ENCODE data around the gene CIDEA. TPM values are rescaled to one million over a fixed set of nuclear protein-coding genes. Genes with fewer than 3 reads are reported as not detected.
"Not testable (repeated sequence)": the region's sequence is repeated elsewhere in the genome, so short reads cannot be mapped to it uniquely, and the experiment has no call there.

CIDEA gene
- total and polyA plus RNA-seq, 9 of the 15 experiments (the other 6 are each of a cell fraction or from before 2014, with no cell fraction given): not detected

- TF ChIP-seq PRDM10 (IDR thresholded peaks at IDR 0.05; ENCODE audit: partially characterized antibody): peak; percentile 43
- peak; percentile 87 for TF ChIP-seq L3MBTL2 (IDR thresholded peaks at IDR 0.05)
These were observed 45.6 kb upstream of the CIDEA start (continued) for GRCh38 chr18:12208296-12209153.

GRCh38 chr18:12212308-12212707 is 41.9 kb upstream of the CIDEA start:
- ATAC-seq; H4K20me1 ChIP-seq (replicated peaks; ENCODE audit: control insufficient read depth, insufficient read depth, low read length); H3K9ac ChIP-seq (ENCODE audit: insufficient read depth in 1 of 2, low read depth in 2 of 2, low read length in 2 of 2); H3K36me3 ChIP-seq (ENCODE audit: control insufficient read depth, insufficient read depth, low read length); H3K79me2 ChIP-seq (ENCODE audit: control insufficient read depth, insufficient read depth, low read length); in situ Hi-C loops (cut with MboI); H3K27ac ChIP-seq (ENCODE audit: extremely low read depth, low read depth, low read length); H3K4me1 ChIP-seq (replicated peaks in 1 of 2; ENCODE audit: control insufficient read depth in 2 of 2, insufficient read depth in 2 of 2, low read length in 2 of 2); DNase-seq (ENCODE audit: extremely low read depth in 1 of 4, low spot score in 3 of 4); CTCF ChIA-PET (ENCODE audit: low intra/inter-chr PET ratio); H3K4me2 ChIP-seq (ENCODE audit: insufficient read depth, low read length); intact Hi-C loops (cut with micrococcal nuclease); BruUV-seq (replicated peaks); H3K9me3 ChIP-seq (replicated peaks; ENCODE audit: control insufficient read depth, insufficient read depth, low read depth, low read length); H3K4me3 ChIP-seq; H3K9me1 ChIP-seq (ENCODE audit: control insufficient read depth, insufficient read depth, low read length); H2AFZ ChIP-seq (ENCODE audit: low read depth, low read length); H3K27me3 ChIP-seq (ENCODE audit: control insufficient read depth in 2 of 2, insufficient read depth in 2 of 2, low read length in 2 of 2): not testable (repeated sequence)
- POLR2A ChIA-PET: interaction anchor here (0.6 kb wide), 1 partner anchor 90 kb away, joined by 3 read pairs; no protein-coding TSS in a partner anchor
- no CpG with 5 or more reads among the region's 1 CpG for WGBS (ENCODE audit: insufficient coverage, low coverage, missing lambda C conversion rate)
- peak; percentile 78 for FAIRE-seq

GRCh38 chr18:12214296-12215005 is 39.7 kb upstream of the CIDEA start:
- intact Hi-C loops (cut with micrococcal nuclease); H3K27me3 ChIP-seq (ENCODE audit: control insufficient read depth in 2 of 2, insufficient read depth in 2 of 2, low read length in 2 of 2); H3K79me2 ChIP-seq (ENCODE audit: control insufficient read depth, insufficient read depth, low read length); H3K4me1 ChIP-seq (replicated peaks in 1 of 2; ENCODE audit: control insufficient read depth in 2 of 2, insufficient read depth in 2 of 2, low read length in 2 of 2); H3K36me3 ChIP-seq (ENCODE audit: control insufficient read depth, insufficient read depth, low read length); H3K27ac ChIP-seq (ENCODE audit: extremely low read depth, low read depth, low read length); H3K4me3 ChIP-seq; FAIRE-seq; H2AFZ ChIP-seq (ENCODE audit: low read depth, low read length); POLR2A ChIA-PET; DNase-seq (ENCODE audit: extremely low read depth in 1 of 4, low spot score in 3 of 4); H3K9me1 ChIP-seq (ENCODE audit: control insufficient read depth, insufficient read depth, low read length); H3K9ac ChIP-seq (ENCODE audit: insufficient read depth in 1 of 2, low read depth in 2 of 2, low read length in 2 of 2); H3K9me3 ChIP-seq (replicated peaks; ENCODE audit: control insufficient read depth, insufficient read depth, low read depth, low read length); CTCF ChIA-PET (ENCODE audit: low intra/inter-chr PET ratio); H4K20me1 ChIP-seq (replicated peaks; ENCODE audit: control insufficient read depth, insufficient read depth, low read length); H3K4me2 ChIP-seq (ENCODE audit: insufficient read depth, low read length); BruUV-seq (replicated peaks); in situ Hi-C loops (cut with MboI): not testable (repeated sequence)
- peak; percentile 37; the same call in 1 of the 3 replicates for ATAC-seq
- WGBS (ENCODE audit: insufficient coverage, low coverage, missing lambda C conversion rate): 0% methylated on average over 1 of the region's 1 CpG

Data from K562 (cell line).